IMR-90 (cell line): ENCODE data around the gene KY. TPM values are rescaled to one million over a fixed set of nuclear protein-coding genes. Genes with fewer than 3 reads are reported as not detected.

Source experiments
- ATAC-seq: fragments of 200-7000 bp; cut with Tn5 transposase; 2 replicates; pipeline ENCODE4 v1.9.1; 2020; ENCODE audit warnings: low read depth, mild to moderate bottlenecking, moderate library complexity
- BruUV-seq: library from RNA; stranded (reverse); fragments of 400-500 nt; replicated peaks from 2 replicates; lab custom pipeline; 2021; lab: Mats Ljungman, UMichigan
- CTCF ChIA-PET: fragments of 300-600 bp; formaldehyde crosslinking; extraction: SDS; loops from one replicate; lab custom pipeline; 2021; ENCODE audit warnings: antibody characterized with exemption; lab: Yijun Ruan, JAX
- POLR2A ChIA-PET: fragments of 300-600 bp; sonication (Branson Sonifier 250); formaldehyde crosslinking; loops from one replicate; lab custom pipeline; 2022; ENCODE audit warnings: antibody characterized with exemption; ENCODE audit not compliant: unreplicated experiment; lab: Charles Lee
- DNase-seq: peaks from one replicate; pipeline ENCODE4 v3.0.0; 2013
- H2AFZ ChIP-seq: replicated peaks from 2 replicates; pipeline ENCODE3; 2013; ENCODE audit warnings: low read length, mild to moderate bottlenecking; ENCODE audit not compliant: poor library complexity
- H2AK5ac ChIP-seq: 2 replicates; pipeline ENCODE4 v1.6.1; 2013; ENCODE audit warnings: low read depth, low read length, inconsistent platforms
- H2AK9ac ChIP-seq: replicated peaks from 2 replicates; pipeline ENCODE3; 2013; ENCODE audit warnings: mild to moderate bottlenecking, low read depth, low read length, moderate library complexity; ENCODE audit not compliant: poor library complexity
- H2BK120ac ChIP-seq: 2 replicates; pipeline ENCODE4 v1.6.1; 2013; ENCODE audit warnings: low read depth, low read length, inconsistent platforms
- H2BK15ac ChIP-seq: 3 replicates; pipeline ENCODE4 v1.6.1; 2013; ENCODE audit warnings: low read depth, low read length, inconsistent platforms
- H2BK20ac ChIP-seq: 2 replicates; pipeline ENCODE4 v1.6.1; 2013; ENCODE audit warnings: low read depth, mild to moderate bottlenecking, inconsistent platforms, low read length, moderate library complexity
- H2BK5ac ChIP-seq: 2 replicates; pipeline ENCODE4 v1.6.1; 2013; ENCODE audit warnings: mild to moderate bottlenecking, low read depth, low read length, inconsistent platforms; ENCODE audit not compliant: poor library complexity, severe bottlenecking
- H3K14ac ChIP-seq: replicated peaks from 2 replicates; pipeline ENCODE4 v1.6.1; 2013; ENCODE audit warnings: low read depth, low read length, inconsistent platforms
- H3K18ac ChIP-seq: 2 replicates; pipeline ENCODE4 v1.6.1; 2013; ENCODE audit warnings: low read depth, low read length, control low read depth
- H3K23ac ChIP-seq: 2 replicates; pipeline ENCODE4 v1.6.1; 2013; ENCODE audit warnings: low read depth, low read length, inconsistent platforms
- H3K27ac ChIP-seq: 2 replicates; pipeline ENCODE4 v1.5.1; 2013; ENCODE audit warnings: mild to moderate bottlenecking, control low read depth, low read length; ENCODE audit not compliant: insufficient read depth
- H3K27me3 ChIP-seq: 2 replicates; pipeline ENCODE4 v1.6.1; 2013; ENCODE audit warnings: low read length; ENCODE audit not compliant: control insufficient read depth, insufficient read depth
- H3K36me3 ChIP-seq: 2 replicates; pipeline ENCODE4 v1.6.1; 2013; ENCODE audit warnings: low read length, mixed read lengths; ENCODE audit not compliant: control insufficient read depth, insufficient read depth
- H3K4ac ChIP-seq: 2 replicates; pipeline ENCODE4 v1.6.1; 2013; ENCODE audit warnings: low read depth, low read length, inconsistent platforms
- H3K4me1 ChIP-seq: 2 replicates; pipeline ENCODE4 v1.6.1; 2013; ENCODE audit warnings: low read length, mixed read lengths; ENCODE audit not compliant: control insufficient read depth, insufficient read depth
- H3K4me2 ChIP-seq: 2 replicates; pipeline ENCODE4 v1.6.1; 2013; ENCODE audit warnings: low read depth, mild to moderate bottlenecking, control low read depth, low read length, moderate library complexity
- H3K4me3 ChIP-seq: 2 replicates; pipeline ENCODE4 v1.5.1; 2013; ENCODE audit warnings: low read depth, mild to moderate bottlenecking, control low read depth, low read length, moderate library complexity; ENCODE audit not compliant: insufficient read depth
- H3K56ac ChIP-seq: 2 replicates; pipeline ENCODE4 v1.6.1; 2013; ENCODE audit warnings: low read length, inconsistent platforms; ENCODE audit not compliant: insufficient read depth; ENCODE audit errors: extremely low read depth
- H3K79me1 ChIP-seq, 2 experiments: 2 replicates each; pipeline ENCODE4 v1.6.1; 2013; ENCODE audit warnings: low read length in 2 of 2, inconsistent platforms in 1 of 2, low read depth in 1 of 2
- H3K9ac ChIP-seq: 2 replicates; pipeline ENCODE4 v1.6.1; 2013; ENCODE audit warnings: low read depth, low read length, control low read depth
- H3K9me1 ChIP-seq: 2 replicates; pipeline ENCODE4 v1.6.1; 2013; ENCODE audit warnings: low read length, inconsistent platforms; ENCODE audit not compliant: insufficient read depth
- H3K9me3 ChIP-seq: 2 replicates; pipeline ENCODE4 v1.6.1; 2013; ENCODE audit warnings: low read length; ENCODE audit not compliant: control insufficient read depth, insufficient read depth
- H4K20me1 ChIP-seq: 2 replicates; pipeline ENCODE4 v1.6.1; 2013; ENCODE audit warnings: low read length, inconsistent platforms; ENCODE audit not compliant: insufficient read depth
- H4K5ac ChIP-seq: 2 replicates; pipeline ENCODE4 v1.6.1; 2013; ENCODE audit warnings: mild to moderate bottlenecking, low read depth, low read length, control low read depth
- H4K8ac ChIP-seq, 2 experiments: 2 replicates each; pipeline ENCODE4 v1.6.1; 2013; ENCODE audit warnings: low read depth in 2 of 2, low read length in 2 of 2, control low read depth in 1 of 2, inconsistent platforms in 1 of 2
- H4K91ac ChIP-seq: 2 replicates; pipeline ENCODE4 v1.6.1; 2013; ENCODE audit warnings: low read depth, low read length, inconsistent platforms; ENCODE audit not compliant: insufficient read depth
- CEBPB ChIP-seq: IDR thresholded peaks from 2 replicates; pipeline ENCODE4 v1.6.1; 2012; ENCODE audit warnings: low read depth, low read length, improper control_type of control experiment
- RFX5 ChIP-seq: IDR thresholded peaks from 2 replicates; pipeline ENCODE4 v1.8.0; 2012; ENCODE audit warnings: low read depth, mild to moderate bottlenecking, low read length, moderate library complexity
- WGBS, 2 experiments: methylation state at CpG; one replicate each; pipeline versions ENCODE4 v1.1.5 to v1.1.7; 2013; ENCODE audit warnings: missing lambda C conversion rate in 2 of 2; ENCODE audit not compliant: insufficient read length in 1 of 2; ENCODE audit errors: extremely low coverage in 2 of 2; 5-methylcytosine and 5-hydroxymethylcytosine counted together
- dilution Hi-C: fragments of 300-500 bp; cut with HindIII; formaldehyde crosslinking; loops from one replicate; pipeline ENCODE4 v1.14.3; 2018; ENCODE audit warnings: low sequenced_read_pairs; ENCODE audit not compliant: unreplicated experiment
- in situ Hi-C: fragments of 300-500 bp; cut with MboI; formaldehyde crosslinking; loops from 3 replicates; pipeline ENCODE4 v1.14.3; 2019; ENCODE audit warnings: low sequenced_read_pairs, inconsistent platforms, mixed read lengths
- intact Hi-C: fragments of 100-400 bp; cut with micrococcal nuclease; formaldehyde crosslinking; loops from 2 replicates; pipeline ENCODE4 v1.10.0; 2022
- polyA plus RNA-seq, 3 experiments: library from polyadenylated mRNA; depleted of rRNA; stranded (reverse); fragments of >200 nt; gene quantifications; 2 replicates each; pipeline ENCODE4 v1.2.3, GENCODE V29; 2012; ENCODE audit warnings: low replicate concordance in 1 of 3
- total RNA-seq: library from RNA; depleted of rRNA; stranded (reverse); fragments of >200 nt; gene quantifications from 2 replicates; pipeline ENCODE4 v1.2.3, GENCODE V29; 2012

The KY gene
- total and polyA plus RNA-seq, 2 of the 4 experiments (the other 2 are of a cell fraction), result under 0.01 to 0.09 TPM

DNA sequence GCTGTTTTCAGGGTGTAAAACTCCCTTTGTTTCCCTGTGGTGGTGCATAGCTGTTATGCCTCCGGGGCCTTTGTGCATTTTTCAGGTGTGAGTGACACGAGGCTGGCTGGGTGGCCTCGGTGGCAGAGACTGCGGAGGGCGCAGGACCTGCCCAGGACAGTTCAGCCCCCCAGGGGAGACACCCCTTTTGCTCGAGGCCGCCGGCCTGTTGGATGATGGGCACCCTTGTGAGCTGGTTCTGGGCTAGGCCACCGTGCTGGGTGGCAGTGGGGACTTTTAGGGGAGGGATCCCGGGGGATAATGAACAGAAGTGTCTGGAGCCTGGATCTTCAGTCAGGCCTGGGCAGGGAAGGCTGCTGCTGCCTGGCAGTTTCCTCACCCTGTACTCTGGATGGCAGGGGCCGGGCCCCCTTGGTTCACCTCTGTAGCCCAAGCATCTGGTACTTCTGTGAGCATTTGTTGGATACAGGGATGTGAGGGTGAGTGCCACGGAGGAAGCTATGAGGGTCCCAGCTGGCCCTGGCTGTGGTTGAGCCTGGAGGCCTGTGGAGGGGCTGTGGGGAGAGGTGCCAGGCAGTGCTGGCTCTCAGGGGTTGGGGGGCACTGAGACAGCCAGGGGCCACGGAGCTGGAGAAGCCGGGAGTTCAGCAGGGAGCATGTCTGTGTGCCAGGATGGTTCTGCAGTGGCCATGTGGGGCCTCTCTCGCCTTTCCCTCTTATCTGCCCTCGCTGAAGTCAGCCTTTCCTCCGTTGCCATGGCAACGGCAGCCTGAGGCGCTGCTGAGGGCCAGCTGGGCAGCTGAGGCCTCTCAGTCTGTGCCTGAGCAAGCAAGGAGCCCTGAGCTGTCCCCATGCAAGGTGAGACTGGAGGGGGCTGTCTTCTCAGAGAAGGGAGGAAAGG, 49.0 kb downstream of the KY start:
- Histone ChIP-seq H3K14ac (no peak overlapping the region), H3K36me3 (no peaks in the 10 kb centered on the region), H2AK9ac (no peak overlapping the region), H2BK120ac (no peak overlapping the region), H3K4me3 (no peak overlapping the region), H3K9me3 (no peaks in the 10 kb centered on the region), H3K79me1 (no peaks in the 10 kb centered on the region), H3K9me1 (peaks cover 3% of the 10 kb centered on the region; the same call in 1 of the 2 replicates), H2AK5ac (no peak overlapping the region), H4K5ac (no peak overlapping the region), H3K23ac (no peak overlapping the region), H4K91ac (no peak overlapping the region), H2BK20ac (no peak overlapping the region), H2BK5ac (no peak overlapping the region), H3K4ac (no peak overlapping the region), H3K27me3 (peaks cover 22% of the 10 kb centered on the region), H3K4me2 (no peak overlapping the region; the same call in 1 of the 2 replicates), H4K20me1 (no peaks in the 10 kb centered on the region), H3K27ac (no peak overlapping the region), H2AFZ (no peak overlapping the region), H3K18ac (no peak overlapping the region), H3K56ac (no peak overlapping the region), H3K4me1 (peaks cover 3% of the 10 kb centered on the region; the same call in 1 of the 2 replicates), H4K8ac (no peak overlapping the region), H3K9ac (no peak overlapping the region), H2BK15ac (no peak overlapping the region)
- DNase-seq (peak; percentile 70), ATAC-seq (peak; percentile 71)
- in situ Hi-C loops, result loop anchor here (5.0 to 10.0 kb wide), 2 partner anchors 156 to 1293 kb away; no protein-coding TSS in a partner anchor
- 32% methylated on average over 12 of the region's 19 CpGs; no CpG with 5 or more reads in 1 of the 2 experiments for WGBS, 2 experiments
- ChIA-PET POLR2A (no interaction called here), CTCF (interaction anchor here (0.8 to 1.8 kb wide), 9 partner anchors 13 to 902 kb away, joined by 3 to 16 read pairs (median 4); partner anchors contain the start of gene EPHB1)
- intact Hi-C loops, result loop anchor here (1.0 to 5.0 kb wide), 4 partner anchors 40 to 901 kb away; partner anchors contain the start of gene EPHB1
- peak; percentile 69; the same call in 1 of the 2 replicates for TF ChIP-seq RFX5
- no peak for TF ChIP-seq CEBPB
- no TSS peak for BruUV-seq
- dilution Hi-C loops, result no loop called here
